ENCODE results near the gene MICAL1.

The MICAL1 gene, protein sequence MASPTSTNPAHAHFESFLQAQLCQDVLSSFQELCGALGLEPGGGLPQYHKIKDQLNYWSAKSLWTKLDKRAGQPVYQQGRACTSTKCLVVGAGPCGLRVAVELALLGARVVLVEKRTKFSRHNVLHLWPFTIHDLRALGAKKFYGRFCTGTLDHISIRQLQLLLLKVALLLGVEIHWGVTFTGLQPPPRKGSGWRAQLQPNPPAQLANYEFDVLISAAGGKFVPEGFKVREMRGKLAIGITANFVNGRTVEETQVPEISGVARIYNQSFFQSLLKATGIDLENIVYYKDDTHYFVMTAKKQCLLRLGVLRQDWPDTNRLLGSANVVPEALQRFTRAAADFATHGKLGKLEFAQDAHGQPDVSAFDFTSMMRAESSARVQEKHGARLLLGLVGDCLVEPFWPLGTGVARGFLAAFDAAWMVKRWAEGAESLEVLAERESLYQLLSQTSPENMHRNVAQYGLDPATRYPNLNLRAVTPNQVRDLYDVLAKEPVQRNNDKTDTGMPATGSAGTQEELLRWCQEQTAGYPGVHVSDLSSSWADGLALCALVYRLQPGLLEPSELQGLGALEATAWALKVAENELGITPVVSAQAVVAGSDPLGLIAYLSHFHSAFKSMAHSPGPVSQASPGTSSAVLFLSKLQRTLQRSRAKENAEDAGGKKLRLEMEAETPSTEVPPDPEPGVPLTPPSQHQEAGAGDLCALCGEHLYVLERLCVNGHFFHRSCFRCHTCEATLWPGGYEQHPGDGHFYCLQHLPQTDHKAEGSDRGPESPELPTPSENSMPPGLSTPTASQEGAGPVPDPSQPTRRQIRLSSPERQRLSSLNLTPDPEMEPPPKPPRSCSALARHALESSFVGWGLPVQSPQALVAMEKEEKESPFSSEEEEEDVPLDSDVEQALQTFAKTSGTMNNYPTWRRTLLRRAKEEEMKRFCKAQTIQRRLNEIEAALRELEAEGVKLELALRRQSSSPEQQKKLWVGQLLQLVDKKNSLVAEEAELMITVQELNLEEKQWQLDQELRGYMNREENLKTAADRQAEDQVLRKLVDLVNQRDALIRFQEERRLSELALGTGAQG

GRCh38 chr6:109455437-109456110, at the start of gene MICAL1:
MICAL1 (minus strand) TSS chr6:109455772; CDS start chr6:109454196, 1,576 bp downstream.
- DNase-seq (ENCODE audit: low read depth) = peak; percentile 96
- peak; percentile 45 for TF ChIP-seq CTCF (IDR thresholded peaks at IDR 0.05; ENCODE audit: insufficient read depth, low read depth, low read length, missing control alignments)
- H3K4me3 ChIP-seq (ENCODE audit: low read depth, low read length) = peak within 1 kb of the TSS; percentile 86

DNA sequence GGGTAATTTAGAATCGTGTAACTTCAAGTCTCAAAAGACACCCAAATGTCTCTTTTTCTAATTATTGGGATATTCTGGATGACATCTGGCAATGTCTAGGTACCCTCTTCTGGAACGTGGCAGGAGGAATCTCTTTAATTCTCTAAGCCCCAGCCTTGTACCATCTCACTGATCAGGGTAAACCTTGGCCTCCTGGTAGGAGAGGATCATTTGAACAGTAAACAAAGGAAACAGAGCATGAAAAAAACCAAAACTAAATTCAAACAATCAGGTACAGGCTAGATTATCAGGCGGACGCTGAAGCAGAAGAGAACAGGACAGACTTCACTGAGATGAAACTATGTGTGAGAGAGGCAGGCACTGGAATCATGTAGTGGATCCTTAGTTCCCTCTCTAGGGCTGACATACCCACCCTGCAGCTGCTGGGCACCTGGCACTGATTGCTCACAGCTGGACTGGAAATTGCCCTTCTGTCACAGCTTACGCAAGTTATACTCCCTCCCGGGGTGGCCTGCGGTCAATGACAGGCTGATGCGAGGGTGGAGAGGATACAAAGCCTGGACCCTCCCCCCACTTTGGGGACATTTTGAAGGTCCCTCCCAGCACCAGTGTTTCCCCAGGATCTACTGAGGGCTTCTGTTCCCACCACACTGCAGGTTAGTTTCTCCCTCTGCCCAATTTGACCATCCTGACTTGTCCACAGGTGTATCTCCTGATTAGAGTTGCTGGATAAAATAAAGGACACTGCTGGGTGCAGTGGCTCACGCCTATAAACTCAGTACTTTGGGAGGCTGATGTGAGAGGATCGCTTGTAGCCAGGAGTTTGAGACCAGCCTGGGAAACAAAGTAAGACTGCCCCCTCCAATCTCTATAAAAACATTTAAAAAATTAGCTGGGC, 48.0 kb upstream of the MICAL1 start:
- DNase-seq (ENCODE audit: low read depth) = no peak
- no peak overlapping the region for H3K4me3 ChIP-seq (ENCODE audit: low read depth, low read length)
- TF ChIP-seq CTCF (IDR thresholded peaks at IDR 0.05; ENCODE audit: insufficient read depth, low read depth, low read length, missing control alignments) = no peak

DNA sequence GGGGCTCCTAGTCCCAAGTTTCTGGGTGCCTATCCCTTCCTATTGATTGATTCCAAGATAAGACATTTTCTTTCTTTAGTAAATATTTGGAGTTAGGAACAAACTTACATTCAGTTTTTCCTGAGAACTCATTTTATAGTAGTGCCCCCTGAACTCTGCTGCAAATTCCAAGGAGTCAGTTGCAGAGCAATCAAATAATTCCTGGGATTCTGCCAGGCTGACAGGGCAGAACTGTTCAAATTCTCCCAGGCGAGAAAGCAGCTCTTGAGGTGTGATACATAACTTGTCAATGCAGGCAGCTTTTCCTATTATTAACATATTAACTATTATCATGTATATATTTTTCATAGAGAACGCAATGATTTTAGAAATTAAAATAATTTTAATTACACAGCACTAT, 43.4 kb upstream of the MICAL1 start:
- no peak for TF ChIP-seq CTCF (IDR thresholded peaks at IDR 0.05; ENCODE audit: insufficient read depth, low read depth, low read length, missing control alignments)
- H3K4me3 ChIP-seq (ENCODE audit: low read depth, low read length) = no peak overlapping the region
- DNase-seq (ENCODE audit: low read depth) = no peak

DNA sequence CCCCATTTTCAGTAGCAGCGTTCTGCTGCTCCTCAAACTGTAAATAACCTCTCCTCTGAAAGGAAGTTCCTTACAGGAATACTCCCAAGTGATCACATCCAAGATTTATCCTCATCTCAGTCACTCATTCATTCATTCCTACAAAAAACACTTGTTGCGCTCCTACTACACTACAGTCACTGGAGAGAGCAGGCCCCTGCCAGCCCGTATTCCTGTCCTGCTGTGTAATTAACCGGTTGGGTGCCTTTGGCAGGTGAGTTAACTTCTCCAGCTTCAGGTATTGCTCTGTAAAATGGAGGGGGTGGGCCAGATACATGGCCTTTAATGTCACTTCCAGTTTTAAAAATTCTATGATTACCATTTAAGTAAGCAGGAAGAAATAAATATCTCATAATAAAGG, 42.5 kb upstream of the MICAL1 start:
- H3K4me3 ChIP-seq (ENCODE audit: low read depth, low read length) = no peak overlapping the region
- no peak for TF ChIP-seq CTCF (IDR thresholded peaks at IDR 0.05; ENCODE audit: insufficient read depth, low read depth, low read length, missing control alignments)
- no peak for DNase-seq (ENCODE audit: low read depth)

- H3K4me3 ChIP-seq (ENCODE audit: low read depth, low read length) = no peak overlapping the region
- TF ChIP-seq CTCF (IDR thresholded peaks at IDR 0.05; ENCODE audit: insufficient read depth, low read depth, low read length, missing control alignments) = no peak
- DNase-seq (ENCODE audit: low read depth) = no peak
These were observed 40.6 kb upstream of the MICAL1 start for GRCh38 chr6:109496036-109496772.

Data from GM12865 (cell line).